GM23338 (cell line): ENCODE data around the gene HS1BP3.

ENCODE experiments used
- CREB1 ChIP-seq: fragments of 250-450 bp; sonication (Bioruptor Pico); IDR thresholded peaks from 2 replicates; pipeline ENCODE4 v1.5.0; 2020; ENCODE audit warnings: low read depth, mild to moderate bottlenecking, moderate library complexity
- CTCF ChIP-seq, 2 experiments: fragments of 200-600 bp in 1 of 2; sonication (generic) in 1 of 2; conservative IDR thresholded peaks; 2 replicates each; pipeline versions ENCODE4 v1.5.1 to v1.6.1; 2016 to 2017; ENCODE audit warnings: antibody characterized with exemption in 2 of 2, low read depth in 2 of 2, mild to moderate bottlenecking in 2 of 2, moderate library complexity in 1 of 2
- ETS1 ChIP-seq: IDR thresholded peaks from 2 replicates; pipeline ENCODE4 v1.6.1; 2016; ENCODE audit warnings: antibody characterized with exemption
- EZH2 ChIP-seq: fragments of 200-600 bp; sonication (generic); IDR thresholded peaks from one replicate; pipeline ENCODE4 v1.8.0; 2017; ENCODE audit warnings: antibody characterized with exemption, mild to moderate bottlenecking, low read depth; ENCODE audit not compliant: unreplicated experiment
- EZH2phosphoT487 ChIP-seq: fragments of 200-600 bp; sonication (generic); IDR thresholded peaks from one replicate; pipeline ENCODE4 v1.8.1; 2018; ENCODE audit warnings: antibody characterized with exemption; ENCODE audit not compliant: unreplicated experiment
- JUNB ChIP-seq: IDR thresholded peaks from one replicate; pipeline ENCODE4 v1.6.1; 2016; ENCODE audit warnings: antibody characterized with exemption; ENCODE audit not compliant: unreplicated experiment
- NANOG ChIP-seq: IDR thresholded peaks from 2 replicates; pipeline ENCODE4 v1.6.1; 2016; ENCODE audit warnings: antibody characterized with exemption, borderline replicate concordance
- POLR2AphosphoS5 ChIP-seq: IDR thresholded peaks from 2 replicates; pipeline ENCODE4 v1.6.1; 2016; ENCODE audit warnings: antibody characterized with exemption, low read depth
- REST ChIP-seq: IDR thresholded peaks from one replicate; pipeline ENCODE4 v1.6.1; 2018; ENCODE audit warnings: antibody characterized with exemption; ENCODE audit not compliant: unreplicated experiment
- ZNF331 ChIP-seq: fragments of 250-450 bp; sonication (Bioruptor Pico); IDR thresholded peaks from 2 replicates; pipeline ENCODE4 v1.5.0; 2020; ENCODE audit warnings: low read depth, mild to moderate bottlenecking, moderate library complexity

- no peak for TF ChIP-seq CTCF (conservative IDR thresholded peaks at IDR 0.05; ENCODE audit: low read depth in 2 of 2)
- no peak for TF ChIP-seq EZH2phosphoT487
- TF ChIP-seq EZH2 = no peak
- no peak for TF ChIP-seq JUNB
- TF ChIP-seq POLR2AphosphoS5 = no peak
- no peak for TF ChIP-seq NANOG
- no peak for TF ChIP-seq CREB1 (CRISPR knock-in tag)
- no peak for TF ChIP-seq REST
- TF ChIP-seq ETS1 = no peak
- TF ChIP-seq ZNF331 (CRISPR knock-in tag) = no peak
These were observed 24.2 kb upstream of the HS1BP3 start for GRCh38 chr2:20674974-20675679.
